Ectodermal cell (in vitro differentiated cells): Measurements from ENCODE around the gene OGDH.

Experiments used
- H3K27ac ChIP-seq: 2 replicates; pipeline ENCODE4 v1.7.0; 2013; ENCODE audit warnings: mild to moderate bottlenecking, low read depth, low read length; ENCODE audit not compliant: insufficient read depth, poor library complexity, severe bottlenecking
- H3K27me3 ChIP-seq: 2 replicates; pipeline ENCODE4 v1.7.0; 2013; ENCODE audit warnings: mild to moderate bottlenecking, low read length; ENCODE audit not compliant: insufficient read depth, control insufficient read depth, poor library complexity, severe bottlenecking
- H3K36me3 ChIP-seq: one replicate; pipeline ENCODE4 v1.7.0; 2013; ENCODE audit warnings: low read length; ENCODE audit not compliant: control insufficient read depth, insufficient read depth
- H3K4me1 ChIP-seq: one replicate; pipeline ENCODE4 v1.7.0; 2013; ENCODE audit warnings: low read length; ENCODE audit not compliant: control insufficient read depth, insufficient read depth
- H3K4me3 ChIP-seq: 2 replicates; pipeline ENCODE4 v1.7.0; 2013; ENCODE audit warnings: low read depth, low read length, control low read depth; ENCODE audit not compliant: insufficient read depth
- H3K9me3 ChIP-seq: 2 replicates; pipeline ENCODE4 v1.7.0; 2013; ENCODE audit warnings: mild to moderate bottlenecking, low read length, moderate library complexity; ENCODE audit not compliant: control insufficient read depth
- WGBS, 2 experiments: methylation state at CpG; one replicate each; pipeline ENCODE4 v1.1.7; 2013; ENCODE audit warnings: missing lambda C conversion rate in 2 of 2; 5-methylcytosine and 5-hydroxymethylcytosine counted together

Gene OGDH

DNA sequence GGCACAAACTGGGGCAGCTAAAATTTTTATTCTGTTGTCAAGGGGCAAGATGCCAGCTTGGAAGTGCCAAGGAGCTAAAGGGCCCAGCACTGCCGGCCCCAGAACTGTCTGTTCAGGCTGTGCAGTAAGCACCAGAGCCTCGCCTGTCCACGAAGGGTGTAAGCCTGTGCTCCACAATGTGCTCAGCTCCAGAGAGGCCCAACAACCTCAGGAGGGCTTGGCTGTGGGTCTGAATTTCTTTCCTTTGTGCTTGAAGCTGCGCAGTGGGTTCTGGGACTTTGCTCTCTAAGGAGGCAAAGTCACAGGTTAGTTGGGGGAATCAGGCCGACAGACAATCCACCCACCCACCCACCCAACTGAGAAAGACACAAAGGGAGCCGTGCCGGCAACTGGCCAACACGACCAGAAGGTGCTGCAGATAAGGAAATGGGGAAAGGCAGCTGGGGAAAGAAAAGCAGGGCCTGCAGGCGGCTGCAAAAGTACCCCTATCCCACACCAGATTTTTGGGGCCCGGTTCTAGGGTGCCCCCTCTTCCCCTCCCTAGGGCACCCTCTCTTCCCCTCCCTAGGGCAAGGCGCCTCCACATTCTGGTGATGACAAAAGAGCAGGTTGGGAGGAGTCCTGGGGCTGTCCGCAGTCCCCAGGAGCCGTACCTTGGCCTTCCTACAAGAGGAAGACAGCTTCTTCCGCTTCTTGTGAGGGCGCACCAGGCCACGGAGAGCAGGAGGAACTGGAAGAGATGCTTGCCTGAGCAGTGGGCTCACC lies 40.5 kb upstream of the OGDH start:
- no peaks in the 10 kb centered on the region for H3K4me1 ChIP-seq
- no peak overlapping the region for H3K27ac ChIP-seq
- H3K9me3 ChIP-seq: no peaks in the 10 kb centered on the region
- peaks cover 49% of the 10 kb centered on the region for H3K36me3 ChIP-seq
- no peak overlapping the region for H3K4me3 ChIP-seq
- 91 to 93% methylated on average over 15 to 16 of the region's 16 CpGs for WGBS, 2 experiments
- no peaks in the 10 kb centered on the region for H3K27me3 ChIP-seq

DNA sequence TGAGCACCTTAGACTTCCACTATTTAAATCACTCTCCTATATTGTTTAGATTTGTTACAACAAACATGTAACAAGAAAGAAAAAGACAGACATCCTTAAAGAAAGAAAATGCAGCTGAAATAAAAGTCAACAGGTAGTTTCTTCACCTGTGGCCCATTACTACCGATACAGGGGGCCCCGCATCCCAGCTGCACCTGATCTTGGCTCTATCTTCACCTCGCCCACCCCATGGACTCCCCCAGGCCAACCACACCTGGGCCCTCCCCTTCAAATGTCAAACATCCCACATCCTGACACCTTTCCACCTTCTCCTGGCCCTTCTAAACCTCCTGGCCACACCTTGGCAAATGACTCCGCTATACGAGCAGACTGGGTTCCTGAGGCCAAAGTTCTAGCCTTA lies 39.7 kb upstream of the OGDH start:
- H3K27ac ChIP-seq: no peak overlapping the region
- no peak overlapping the region for H3K4me3 ChIP-seq
- H3K27me3 ChIP-seq: no peaks in the 10 kb centered on the region
- 94% methylated on average over 5 of the region's 5 CpGs for WGBS, 2 experiments
- no peaks in the 10 kb centered on the region for H3K4me1 ChIP-seq
- H3K36me3 ChIP-seq: peaks cover 55% of the 10 kb centered on the region
- H3K9me3 ChIP-seq: no peaks in the 10 kb centered on the region

DNA sequence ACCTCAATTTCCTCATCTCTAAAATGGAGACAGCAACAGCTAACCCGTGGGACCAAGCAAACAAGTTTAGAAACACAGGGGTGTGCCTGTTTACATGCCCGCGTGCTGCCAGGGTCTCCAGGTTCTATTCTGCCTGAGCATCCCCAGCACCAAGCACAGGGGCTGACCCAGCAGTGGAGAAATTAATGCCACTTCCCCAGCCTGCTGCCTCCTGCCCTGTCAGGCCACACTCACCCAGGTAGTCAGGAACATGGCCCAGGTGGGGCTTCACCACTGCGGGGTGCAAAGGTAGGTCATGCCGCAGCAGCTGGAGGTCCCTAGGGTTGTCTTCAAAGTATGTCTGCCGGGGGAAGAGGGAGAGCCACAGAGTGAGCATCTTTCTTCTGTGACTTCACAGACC lies 38.5 kb upstream of the OGDH start:
- Histone ChIP-seq H3K27ac (no peak overlapping the region), H3K27me3 (no peaks in the 10 kb centered on the region), H3K9me3 (no peaks in the 10 kb centered on the region), H3K4me1 (peaks cover 5% of the 10 kb centered on the region), H3K4me3 (no peak overlapping the region), H3K36me3 (peaks cover 66% of the 10 kb centered on the region)
- WGBS, 2 experiments: 94 to 97% methylated on average over 6 of the region's 6 CpGs

DNA sequence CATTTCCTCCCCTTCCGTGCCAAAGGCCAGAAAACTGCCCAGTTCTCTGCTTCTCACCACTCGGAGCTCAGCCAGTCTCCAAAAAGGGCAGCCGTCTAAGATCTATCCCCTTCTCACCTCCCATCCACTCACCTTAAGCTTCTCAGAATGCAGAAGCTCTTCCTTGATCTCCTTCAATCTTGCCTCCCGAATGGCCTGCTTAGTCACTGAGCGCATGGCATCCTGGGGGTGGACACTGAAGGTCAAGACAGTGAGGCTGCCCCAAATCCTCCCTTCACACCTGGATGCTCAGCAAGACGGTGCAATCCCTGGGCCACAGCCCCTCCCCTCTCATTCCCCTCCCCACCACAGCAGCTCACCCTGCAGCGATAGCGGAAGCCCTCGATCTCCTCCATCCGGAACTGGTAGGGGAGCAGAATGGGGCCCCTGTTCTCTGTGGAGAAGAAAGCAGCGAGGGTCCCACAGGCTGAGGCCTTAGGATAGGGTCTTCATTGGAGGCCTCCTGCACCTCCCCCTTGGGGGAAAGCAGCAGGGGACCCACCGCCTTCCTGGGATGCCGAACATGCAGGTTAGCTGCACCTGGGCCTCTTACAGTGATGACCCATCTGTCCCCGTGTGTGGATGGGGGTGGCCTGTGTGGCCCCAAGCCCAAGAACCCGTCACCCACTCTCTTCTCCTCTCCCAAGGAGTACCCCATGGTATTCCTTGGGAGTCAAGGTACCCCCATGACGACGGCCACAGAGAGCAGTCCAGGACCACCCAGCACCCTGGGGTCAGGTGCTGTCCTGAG lies 37.5 kb upstream of the OGDH start:
- 93 to 95% methylated on average over 17 of the region's 17 CpGs for WGBS, 2 experiments
- peaks cover 66% of the 10 kb centered on the region for H3K36me3 ChIP-seq

DNA sequence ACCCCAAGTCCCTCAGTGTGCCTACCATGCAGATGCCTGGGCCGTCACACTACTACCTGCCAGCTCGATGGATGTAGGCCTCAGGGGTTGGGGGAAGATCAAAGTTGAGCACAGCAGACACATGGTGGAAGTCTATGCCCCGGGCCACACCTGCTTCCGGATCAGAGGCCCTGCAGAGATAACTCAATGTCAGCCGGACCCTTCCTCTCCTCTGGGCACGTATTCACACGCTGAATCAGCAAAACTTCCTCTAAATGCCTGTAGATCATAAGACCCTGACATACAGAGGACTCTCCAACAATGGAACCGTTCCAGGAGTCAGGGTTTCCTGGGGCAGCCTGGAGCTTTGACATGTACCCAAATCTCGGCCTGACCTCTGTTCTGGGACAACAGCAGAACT lies 36.5 kb upstream of the OGDH start:
- H3K4me1 ChIP-seq: peaks cover 10% of the 10 kb centered on the region
- WGBS, 2 experiments: 92 to 97% methylated on average over 9 of the region's 9 CpGs
- no peak overlapping the region for H3K27ac ChIP-seq
- H3K4me3 ChIP-seq: no peak overlapping the region
- H3K27me3 ChIP-seq: no peaks in the 10 kb centered on the region
- no peaks in the 10 kb centered on the region for H3K9me3 ChIP-seq
- peaks cover 60% of the 10 kb centered on the region for H3K36me3 ChIP-seq

More for the DNA sequence above, 37.5 kb upstream of the OGDH start:
- H3K27me3 ChIP-seq: no peaks in the 10 kb centered on the region
- no peaks in the 10 kb centered on the region for H3K9me3 ChIP-seq
- peaks cover 5% of the 10 kb centered on the region for H3K4me1 ChIP-seq
- no peak overlapping the region for H3K4me3 ChIP-seq
- H3K27ac ChIP-seq: no peak overlapping the region

DNA sequence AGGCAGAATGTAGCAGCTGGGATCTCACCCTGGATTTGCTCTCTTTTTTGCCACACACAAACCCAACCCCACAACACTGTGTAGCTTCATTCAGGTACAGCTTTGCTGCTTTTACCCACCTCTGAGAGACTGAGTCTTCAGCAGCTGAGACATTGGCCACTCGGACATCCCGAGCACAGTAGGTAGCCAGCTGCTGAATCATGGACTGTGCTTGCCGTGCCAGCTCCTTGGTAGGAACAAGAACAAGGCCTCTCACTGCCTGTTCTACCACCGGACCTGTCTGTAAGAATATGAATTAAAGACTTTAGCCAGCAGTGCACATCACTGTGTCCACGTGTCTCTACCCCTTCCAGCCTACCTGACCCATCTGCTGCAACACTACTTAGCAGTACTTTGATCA lies 33.7 kb upstream of the OGDH start:
- H3K27me3 ChIP-seq: no peaks in the 10 kb centered on the region
- H3K4me3 ChIP-seq: peak overlapping the region; percentile 80
- H3K27ac ChIP-seq: no peak overlapping the region
- no peaks in the 10 kb centered on the region for H3K9me3 ChIP-seq
- peaks cover 12% of the 10 kb centered on the region for H3K4me1 ChIP-seq
- H3K36me3 ChIP-seq: peaks cover 44% of the 10 kb centered on the region
- 84 to 89% methylated on average over 5 of the region's 5 CpGs for WGBS, 2 experiments

DNA sequence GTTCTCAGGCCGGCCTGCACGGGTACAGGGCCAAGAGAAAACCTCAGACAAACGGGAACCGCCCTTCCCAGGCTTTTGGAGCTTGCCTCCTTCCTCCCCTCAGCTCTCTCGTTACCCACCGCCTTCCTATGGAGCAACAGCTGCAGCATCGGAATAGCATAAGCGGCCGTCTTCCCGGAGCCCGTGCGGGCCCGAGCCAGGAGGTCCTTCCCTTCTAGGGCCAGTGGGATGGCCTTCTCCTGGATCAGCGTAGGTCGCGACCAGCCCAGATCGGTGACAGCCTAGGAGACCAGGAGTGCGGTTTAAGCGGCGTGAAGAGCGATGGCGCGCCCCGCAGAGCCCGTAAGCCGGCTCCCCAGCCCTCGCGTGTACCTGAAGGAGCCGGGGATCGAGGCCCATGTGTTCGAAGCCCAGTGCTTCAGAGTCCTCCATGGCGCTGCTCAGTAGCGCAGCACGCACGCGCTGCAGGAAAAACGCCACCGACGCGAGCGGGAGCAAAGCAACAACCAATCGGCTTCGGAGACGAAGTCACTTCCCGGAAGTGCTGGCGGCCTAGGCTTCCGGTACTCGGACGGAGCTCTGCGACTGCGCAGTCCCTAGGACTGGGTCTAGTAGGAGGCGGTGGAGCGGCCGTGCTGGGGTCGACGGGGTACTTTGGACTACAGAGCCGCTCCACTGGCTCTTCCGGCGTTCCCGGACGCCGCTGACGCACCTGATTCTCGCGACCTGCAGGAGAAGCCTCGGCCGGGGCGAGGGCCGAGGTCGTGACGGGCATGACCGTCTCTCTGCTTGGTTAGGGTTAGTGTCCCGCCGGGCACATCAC lies 32.8 kb upstream of the OGDH start, which contains the start of gene DDX56:
Gene DDX56 (minus strand): TSS at position 445 of the 823 bp plus-strand sequence. CDS start 13 bp downstream, at position 432.
- WGBS, 2 experiments: 4% methylated on average over 74 of the region's 74 CpGs
- Histone ChIP-seq H3K27me3 (no peaks in the 10 kb centered on the region), H3K36me3 (peaks cover 41% of the 10 kb centered on the region), H3K9me3 (no peaks in the 10 kb centered on the region), H3K27ac (peak within 1 kb of the TSS; percentile 30), H3K4me1 (peaks cover 12% of the 10 kb centered on the region), H3K4me3 (peak within 1 kb of the TSS; percentile 80)

DNA sequence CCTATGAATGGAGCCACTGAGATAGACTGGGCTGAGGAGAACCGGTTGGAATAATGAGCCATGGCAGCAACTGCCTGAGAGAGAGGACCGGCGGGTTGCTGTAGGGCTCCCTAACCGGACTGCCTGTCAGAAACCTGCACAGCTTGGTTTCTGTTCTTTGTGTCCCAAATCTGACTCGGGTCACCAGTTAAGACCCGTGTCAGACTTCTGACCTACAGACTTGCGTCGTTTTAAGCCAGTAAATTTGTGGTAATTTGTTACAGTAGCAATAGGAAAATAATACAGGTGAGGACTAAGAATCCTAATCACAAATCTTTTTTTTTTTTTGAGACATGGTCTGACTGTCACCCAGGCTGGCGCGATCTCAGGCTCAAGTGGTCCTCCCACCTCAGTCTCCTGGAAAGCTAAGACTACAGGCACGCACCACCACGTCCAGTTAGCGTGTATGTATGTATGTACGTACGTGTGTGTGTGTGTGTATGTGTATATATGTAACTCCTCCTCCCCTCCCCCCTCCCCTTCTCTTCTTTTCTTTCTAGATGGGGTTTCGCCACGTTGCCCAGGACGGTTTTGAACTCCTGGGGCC lies 32.0 kb upstream of the OGDH start:
- peaks cover 37% of the 10 kb centered on the region for H3K36me3 ChIP-seq
- no peaks in the 10 kb centered on the region for H3K9me3 ChIP-seq
- peak overlapping the region; percentile 30 for H3K27ac ChIP-seq
- 43 to 44% methylated on average over 14 to 15 of the region's 18 CpGs for WGBS, 2 experiments
- no peaks in the 10 kb centered on the region for H3K27me3 ChIP-seq
- H3K4me1 ChIP-seq: peaks cover 12% of the 10 kb centered on the region
- H3K4me3 ChIP-seq: peak overlapping the region; percentile 80

DNA sequence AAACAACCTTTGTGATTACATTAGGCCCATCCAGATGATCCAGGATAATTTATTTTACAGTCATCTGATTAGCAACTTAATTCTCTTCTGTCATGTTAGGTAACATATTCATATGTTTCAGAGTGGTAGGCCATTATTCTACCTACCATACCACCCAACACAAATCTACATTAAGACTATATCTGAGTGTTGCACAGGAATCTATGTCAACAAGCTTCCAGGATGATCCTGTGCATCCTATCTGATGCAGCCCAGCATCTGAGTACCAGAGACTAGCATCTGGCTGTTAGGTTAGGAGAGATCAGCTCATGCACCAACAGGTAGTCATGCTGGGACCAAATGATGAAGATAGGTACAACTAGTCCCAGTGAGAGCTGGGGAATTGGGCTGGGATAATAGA lies 31.4 kb upstream of the OGDH start:
- H3K27me3 ChIP-seq: no peaks in the 10 kb centered on the region
- H3K36me3 ChIP-seq: peaks cover 37% of the 10 kb centered on the region

More for the DNA sequence above, 31.4 kb upstream of the OGDH start:
- Histone ChIP-seq H3K4me1 (peaks cover 12% of the 10 kb centered on the region), H3K4me3 (peak overlapping the region; percentile 80), H3K27ac (no peak overlapping the region), H3K9me3 (no peaks in the 10 kb centered on the region)
